ENCODE results near the gene COG1. TPM values are rescaled to one million over a fixed set of nuclear protein-coding genes. Genes with fewer than 3 reads are reported as not detected.

Gene COG1
- total and polyA plus RNA-seq, 4 donors, result 6.9 to 16.5 (median 12.0) TPM

DNA sequence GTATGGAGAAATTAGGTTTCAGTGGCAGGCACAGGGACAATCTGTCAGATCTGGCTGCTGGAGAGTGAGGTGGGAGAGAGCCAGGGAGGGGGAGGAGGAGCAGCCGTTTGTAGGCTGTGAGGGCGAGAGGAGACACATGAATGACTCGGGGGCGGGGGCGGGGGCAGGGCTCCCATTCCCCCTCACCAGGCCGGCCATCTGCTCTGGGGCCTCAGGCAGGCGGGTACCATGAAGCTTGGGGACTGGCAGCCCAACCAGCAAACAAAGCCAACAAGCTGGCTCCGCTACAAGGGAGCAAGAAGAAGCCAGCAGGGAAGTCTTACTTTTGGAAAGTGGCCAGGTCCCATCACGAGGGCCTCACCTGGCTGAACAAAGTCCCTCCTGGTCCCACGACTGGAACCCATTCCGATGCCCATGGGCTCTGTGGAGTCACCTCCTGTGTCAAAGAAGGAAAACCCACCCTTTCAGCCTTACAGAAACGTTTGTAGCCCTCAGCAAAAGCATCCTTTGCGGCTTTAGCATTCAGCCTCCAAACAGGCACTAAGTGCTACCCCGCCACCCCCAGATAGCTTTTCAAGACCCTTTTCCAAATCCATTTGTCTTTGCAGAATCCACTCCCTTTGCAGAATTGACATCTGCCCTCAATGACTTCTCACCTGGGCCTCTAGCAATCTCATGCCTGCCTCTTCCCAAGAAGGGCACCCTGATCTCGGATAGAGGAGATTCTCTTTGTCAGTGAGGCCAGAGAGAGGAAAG, 37.3 kb upstream of the COG1 start:
- Histone ChIP-seq H3K4me1 (ENCODE audit: control insufficient read depth in 4 of 4, insufficient read depth in 4 of 4, low read length in 3 of 4) (peaks cover 0 to 13% (median 8%) of the 10 kb centered on the region in 4 donors), H3K27me3 (ENCODE audit: control insufficient read depth in 4 of 4, insufficient read depth in 4 of 4, low read length in 3 of 4) (no peaks in the 10 kb centered on the region), H3K4me3 (ENCODE audit: low read depth in 1 of 3, low read length in 3 of 3) (no peak overlapping the region), H3K36me3 (ENCODE audit: control insufficient read depth in 4 of 4, insufficient read depth in 3 of 4, low read depth in 1 of 4, low read length in 3 of 4) (no peaks in the 10 kb centered on the region), H3K9me3 (ENCODE audit: control insufficient read depth in 4 of 4, low read length in 3 of 4) (no peaks in the 10 kb centered on the region), H3K27ac (ENCODE audit: low read depth in 1 of 2, low read length in 2 of 2) (no peak overlapping the region), H3K9ac (ENCODE audit: low read depth in 1 of 2, low read length in 2 of 2) (no peak overlapping the region)
- no peak for DNase-seq (ENCODE audit: low spot score)
- TF ChIP-seq EGR1 (IDR thresholded peaks at IDR 0.05; ENCODE audit: low read depth in 2 of 2), result no peak
- no peak for TF ChIP-seq HNF4G (IDR thresholded peaks at IDR 0.05)
- no peak for TF ChIP-seq JUND (IDR thresholded peaks at IDR 0.05)
- TF ChIP-seq, protein P1, sequence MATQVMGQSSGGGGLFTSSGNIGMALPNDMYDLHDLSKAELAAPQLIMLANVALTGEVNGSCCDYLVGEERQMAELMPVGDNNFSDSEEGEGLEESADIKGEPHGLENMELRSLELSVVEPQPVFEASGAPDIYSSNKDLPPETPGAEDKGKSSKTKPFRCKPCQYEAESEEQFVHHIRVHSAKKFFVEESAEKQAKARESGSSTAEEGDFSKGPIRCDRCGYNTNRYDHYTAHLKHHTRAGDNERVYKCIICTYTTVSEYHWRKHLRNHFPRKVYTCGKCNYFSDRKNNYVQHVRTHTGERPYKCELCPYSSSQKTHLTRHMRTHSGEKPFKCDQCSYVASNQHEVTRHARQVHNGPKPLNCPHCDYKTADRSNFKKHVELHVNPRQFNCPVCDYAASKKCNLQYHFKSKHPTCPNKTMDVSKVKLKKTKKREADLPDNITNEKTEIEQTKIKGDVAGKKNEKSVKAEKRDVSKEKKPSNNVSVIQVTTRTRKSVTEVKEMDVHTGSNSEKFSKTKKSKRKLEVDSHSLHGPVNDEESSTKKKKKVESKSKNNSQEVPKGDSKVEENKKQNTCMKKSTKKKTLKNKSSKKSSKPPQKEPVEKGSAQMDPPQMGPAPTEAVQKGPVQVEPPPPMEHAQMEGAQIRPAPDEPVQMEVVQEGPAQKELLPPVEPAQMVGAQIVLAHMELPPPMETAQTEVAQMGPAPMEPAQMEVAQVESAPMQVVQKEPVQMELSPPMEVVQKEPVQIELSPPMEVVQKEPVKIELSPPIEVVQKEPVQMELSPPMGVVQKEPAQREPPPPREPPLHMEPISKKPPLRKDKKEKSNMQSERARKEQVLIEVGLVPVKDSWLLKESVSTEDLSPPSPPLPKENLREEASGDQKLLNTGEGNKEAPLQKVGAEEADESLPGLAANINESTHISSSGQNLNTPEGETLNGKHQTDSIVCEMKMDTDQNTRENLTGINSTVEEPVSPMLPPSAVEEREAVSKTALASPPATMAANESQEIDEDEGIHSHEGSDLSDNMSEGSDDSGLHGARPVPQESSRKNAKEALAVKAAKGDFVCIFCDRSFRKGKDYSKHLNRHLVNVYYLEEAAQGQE (IDR thresholded peaks at IDR 0.05), result no peak
- no peak for TF ChIP-seq FOXA2 (IDR thresholded peaks at IDR 0.05)
- WGBS, result 72% methylated on average over 15 of the region's 15 CpGs

DNA sequence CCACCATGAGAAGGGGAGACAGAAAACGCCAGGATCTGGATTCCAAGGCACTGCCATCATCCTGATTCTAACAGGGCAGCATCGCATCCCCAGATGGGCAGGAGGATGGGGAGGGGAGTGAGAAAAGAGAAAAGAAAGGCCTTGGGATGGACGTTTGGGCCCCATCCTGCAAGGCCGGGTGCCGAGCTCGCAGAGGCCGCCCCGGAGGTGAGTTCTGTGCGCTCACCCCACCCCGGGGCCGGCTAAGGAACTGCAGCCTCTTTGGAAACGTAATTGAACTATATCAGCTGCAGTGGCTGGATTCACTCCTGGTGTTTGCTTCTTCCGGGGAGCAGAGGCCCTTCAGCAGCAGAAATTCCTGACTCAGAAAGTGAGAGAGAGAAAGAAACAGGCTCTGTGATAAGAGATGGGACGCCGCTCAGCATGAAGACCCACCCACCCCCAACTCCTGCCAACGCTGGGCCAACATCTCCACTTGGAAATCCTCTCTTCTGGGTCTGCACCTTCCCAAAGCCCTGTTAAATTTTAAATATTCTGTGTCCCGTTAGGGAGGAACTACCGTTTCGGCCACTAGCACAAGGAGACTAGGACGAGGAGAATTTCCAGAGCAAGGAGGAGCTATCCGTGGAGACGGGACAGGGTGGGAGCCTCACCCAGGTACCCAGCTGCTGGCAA, 36.6 kb upstream of the COG1 start:
- H3K9ac ChIP-seq (ENCODE audit: low read depth in 1 of 2, low read length in 2 of 2), result no peak overlapping the region
- no peaks in the 10 kb centered on the region for H3K36me3 ChIP-seq (ENCODE audit: control insufficient read depth in 4 of 4, insufficient read depth in 3 of 4, low read depth in 1 of 4, low read length in 3 of 4)
- H3K9me3 ChIP-seq (ENCODE audit: control insufficient read depth in 4 of 4, low read length in 3 of 4), result no peaks in the 10 kb centered on the region
- peaks cover 0 to 13% (median 8%) of the 10 kb centered on the region in 4 donors for H3K4me1 ChIP-seq (ENCODE audit: control insufficient read depth in 4 of 4, insufficient read depth in 4 of 4, low read length in 3 of 4)
- peak overlapping the region in 1 of 2 donors; percentile 17 for H3K27ac ChIP-seq (ENCODE audit: low read depth in 1 of 2, low read length in 2 of 2)
- no peak overlapping the region for H3K4me3 ChIP-seq (ENCODE audit: low read depth in 1 of 3, low read length in 3 of 3)
- H3K27me3 ChIP-seq (ENCODE audit: control insufficient read depth in 4 of 4, insufficient read depth in 4 of 4, low read length in 3 of 4), result no peaks in the 10 kb centered on the region
- TF ChIP-seq, protein P2, sequence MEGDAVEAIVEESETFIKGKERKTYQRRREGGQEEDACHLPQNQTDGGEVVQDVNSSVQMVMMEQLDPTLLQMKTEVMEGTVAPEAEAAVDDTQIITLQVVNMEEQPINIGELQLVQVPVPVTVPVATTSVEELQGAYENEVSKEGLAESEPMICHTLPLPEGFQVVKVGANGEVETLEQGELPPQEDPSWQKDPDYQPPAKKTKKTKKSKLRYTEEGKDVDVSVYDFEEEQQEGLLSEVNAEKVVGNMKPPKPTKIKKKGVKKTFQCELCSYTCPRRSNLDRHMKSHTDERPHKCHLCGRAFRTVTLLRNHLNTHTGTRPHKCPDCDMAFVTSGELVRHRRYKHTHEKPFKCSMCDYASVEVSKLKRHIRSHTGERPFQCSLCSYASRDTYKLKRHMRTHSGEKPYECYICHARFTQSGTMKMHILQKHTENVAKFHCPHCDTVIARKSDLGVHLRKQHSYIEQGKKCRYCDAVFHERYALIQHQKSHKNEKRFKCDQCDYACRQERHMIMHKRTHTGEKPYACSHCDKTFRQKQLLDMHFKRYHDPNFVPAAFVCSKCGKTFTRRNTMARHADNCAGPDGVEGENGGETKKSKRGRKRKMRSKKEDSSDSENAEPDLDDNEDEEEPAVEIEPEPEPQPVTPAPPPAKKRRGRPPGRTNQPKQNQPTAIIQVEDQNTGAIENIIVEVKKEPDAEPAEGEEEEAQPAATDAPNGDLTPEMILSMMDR (IDR thresholded peaks at IDR 0.05; ENCODE audit: low read depth, low read length, missing input control), result peak; percentile 80
- TF ChIP-seq, protein P1 (IDR thresholded peaks at IDR 0.05), result no peak
- TF ChIP-seq, protein P3, sequence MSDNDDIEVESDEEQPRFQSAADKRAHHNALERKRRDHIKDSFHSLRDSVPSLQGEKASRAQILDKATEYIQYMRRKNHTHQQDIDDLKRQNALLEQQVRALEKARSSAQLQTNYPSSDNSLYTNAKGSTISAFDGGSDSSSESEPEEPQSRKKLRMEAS (IDR thresholded peaks at IDR 0.05), result no peak
- no peak for TF ChIP-seq NR2F2 (IDR thresholded peaks at IDR 0.05)
- peak; percentile 89 for TF ChIP-seq RAD21 (IDR thresholded peaks at IDR 0.05)
- WGBS, result 22% methylated on average over 22 of the region's 22 CpGs
- peak; percentile 67 for DNase-seq (ENCODE audit: low spot score)

All from liver (tissue), 9 donors.